NT2/D1 (cell line): Measurements from ENCODE around the gene RNF126.

Experiments
- YY1 ChIP-seq: IDR thresholded peaks from 2 replicates; pipeline ENCODE4 v1.6.1; 2011; ENCODE audit not compliant: insufficient read length, insufficient read depth
- ZNF274 ChIP-seq: IDR thresholded peaks from 2 replicates; pipeline ENCODE4 v1.6.1; 2011; ENCODE audit warnings: mild to moderate bottlenecking, low read depth, low read length

DNA sequence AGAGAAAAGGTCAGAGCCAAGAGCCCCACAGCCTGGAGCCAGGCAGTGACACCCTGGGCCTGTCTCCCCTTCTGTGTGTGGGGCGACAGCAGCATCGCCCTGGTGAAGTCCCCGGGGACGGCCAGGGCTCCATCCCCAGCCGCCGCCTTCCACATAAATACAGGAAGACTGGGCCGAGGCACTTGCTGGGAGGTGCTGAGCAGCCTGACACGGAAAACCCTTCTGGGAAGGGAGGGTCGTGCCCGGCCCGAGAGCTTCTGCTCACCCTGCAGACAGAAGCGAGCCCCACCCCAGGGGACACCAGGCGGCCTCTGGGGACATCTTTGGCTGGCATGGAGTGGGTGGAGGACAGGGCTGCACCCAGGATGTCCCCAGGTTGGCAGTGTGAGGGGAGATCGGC, 18.2 kb downstream of the RNF126 start:
- no peak for TF ChIP-seq ZNF274
- no peak for TF ChIP-seq YY1
